ENCODE measurements around the gene HMX2. TPM values are rescaled to one million over a fixed set of nuclear protein-coding genes. Genes with fewer than 3 reads are reported as not detected.

HMX2 gene
- total and polyA plus RNA-seq, 2 experiments from 2014 or later = not detected

GRCh38 chr10:123140983-123141390 is 6.9 kb upstream of the HMX2 start:
- Histone ChIP-seq H3K9me3 (ENCODE audit: low read depth) (no peaks in the 10 kb centered on the region), H4K20me1 (ENCODE audit: insufficient read depth) (no peaks in the 10 kb centered on the region), H3K27me3 (replicated peaks; ENCODE audit: insufficient read depth) (peaks cover 95% of the 10 kb centered on the region), H3K4me3 (no peak overlapping the region), H3K9me2 (ENCODE audit: insufficient read depth) (no peaks in the 10 kb centered on the region), H3K27ac (no peak overlapping the region), H3K36me3 (ENCODE audit: low read depth) (no peaks in the 10 kb centered on the region), H3F3A (ENCODE audit: insufficient read depth) (no peaks in the 10 kb centered on the region), H3K4me2 (ENCODE audit: unreplicated experiment) (no peak overlapping the region), H3K4me1 (ENCODE audit: insufficient read depth) (no peaks in the 10 kb centered on the region), H2AFZ (no peak overlapping the region), H3K9ac (no peak overlapping the region), H3K79me2 (ENCODE audit: insufficient read depth) (no peaks in the 10 kb centered on the region)
- no peak for TF ChIP-seq EZH2phosphoT487 (IDR thresholded peaks at IDR 0.05; ENCODE audit: insufficient read depth, low read depth)
- peak; percentile 21 for TF ChIP-seq EZH2 (IDR thresholded peaks at IDR 0.05; ENCODE audit: insufficient read depth, poor library complexity, severe bottlenecking)
- 4 to 5% methylated on average over 6 of the region's 6 CpGs for WGBS, 2 experiments (ENCODE audit: low coverage in 1 of 2, low lambda C conversion rate in 2 of 2, missing lambda C conversion rate in 2 of 2)
- in situ Hi-C loops (cut with MboI) = loop anchor here (25.0 kb wide), 1 partner anchor 821 kb away; no protein-coding TSS in a partner anchor
- DNase-seq = no peak

GRCh38 chr10:123141791-123142700 is 5.9 kb upstream of the HMX2 start:
- Histone ChIP-seq H3K4me3 (no peak overlapping the region), H3K79me2 (ENCODE audit: insufficient read depth) (no peaks in the 10 kb centered on the region), H4K20me1 (ENCODE audit: insufficient read depth) (no peaks in the 10 kb centered on the region), H3K9me3 (ENCODE audit: low read depth) (no peaks in the 10 kb centered on the region), H3K9me2 (ENCODE audit: insufficient read depth) (no peaks in the 10 kb centered on the region), H2AFZ (no peak overlapping the region), H3K27me3 (replicated peaks; ENCODE audit: insufficient read depth) (peaks cover 96% of the 10 kb centered on the region), H3K27ac (no peak overlapping the region), H3K4me2 (ENCODE audit: unreplicated experiment) (no peak overlapping the region), H3K9ac (no peak overlapping the region), H3K36me3 (ENCODE audit: low read depth) (no peaks in the 10 kb centered on the region), H3F3A (ENCODE audit: insufficient read depth) (no peaks in the 10 kb centered on the region), H3K4me1 (ENCODE audit: insufficient read depth) (no peaks in the 10 kb centered on the region)
- TF ChIP-seq EZH2phosphoT487 (IDR thresholded peaks at IDR 0.05; ENCODE audit: insufficient read depth, low read depth) = no peak
- peak; percentile 43 for TF ChIP-seq EZH2 (IDR thresholded peaks at IDR 0.05; ENCODE audit: insufficient read depth, poor library complexity, severe bottlenecking)
- in situ Hi-C loops (cut with MboI) = loop anchor here (25.0 kb wide), 1 partner anchor 820 kb away; no protein-coding TSS in a partner anchor
- DNase-seq = no peak
- 9 to 13% methylated on average over 28 to 37 of the region's 38 CpGs for WGBS, 2 experiments (ENCODE audit: low coverage in 1 of 2, low lambda C conversion rate in 2 of 2, missing lambda C conversion rate in 2 of 2)

- WGBS, 2 experiments (ENCODE audit: low coverage in 1 of 2, low lambda C conversion rate in 2 of 2, missing lambda C conversion rate in 2 of 2) = 7 to 12% methylated on average over 31 to 33 of the region's 33 CpGs
- no peaks in the 10 kb centered on the region for H3K9me2 ChIP-seq (ENCODE audit: insufficient read depth)
- H3F3A ChIP-seq (ENCODE audit: insufficient read depth) = no peaks in the 10 kb centered on the region
- H3K27me3 ChIP-seq (replicated peaks; ENCODE audit: insufficient read depth) = peaks cover 100% of the 10 kb centered on the region
- H3K79me2 ChIP-seq (ENCODE audit: insufficient read depth) = no peaks in the 10 kb centered on the region
- in situ Hi-C loops (cut with MboI) = loop anchor here (25.0 kb wide), 1 partner anchor 820 kb away; no protein-coding TSS in a partner anchor
- H3K27ac ChIP-seq = no peak overlapping the region
- H2AFZ ChIP-seq = no peak overlapping the region
- no peaks in the 10 kb centered on the region for H3K9me3 ChIP-seq (ENCODE audit: low read depth)
- DNase-seq = no peak
- no peak overlapping the region for H3K9ac ChIP-seq
- H4K20me1 ChIP-seq (ENCODE audit: insufficient read depth) = no peaks in the 10 kb centered on the region
- H3K4me2 ChIP-seq (ENCODE audit: unreplicated experiment) = no peak overlapping the region
- no peak overlapping the region for H3K4me3 ChIP-seq
- H3K4me1 ChIP-seq (ENCODE audit: insufficient read depth) = no peaks in the 10 kb centered on the region
- TF ChIP-seq EZH2phosphoT487 (IDR thresholded peaks at IDR 0.05; ENCODE audit: insufficient read depth, low read depth) (0 out of 2 replicates have a peak, but pooled peaks have one; percentile 44), EZH2 (IDR thresholded peaks at IDR 0.05; ENCODE audit: insufficient read depth, poor library complexity, severe bottlenecking) (no peak)
- no peaks in the 10 kb centered on the region for H3K36me3 ChIP-seq (ENCODE audit: low read depth)
Observed at GRCh38 chr10:123142701-123143161, 5.2 kb upstream of the HMX2 start.

- H3K9me3 ChIP-seq (ENCODE audit: low read depth) = no peaks in the 10 kb centered on the region
- no peak overlapping the region for H3K4me3 ChIP-seq
- WGBS, 2 experiments (ENCODE audit: low coverage in 1 of 2, low lambda C conversion rate in 2 of 2, missing lambda C conversion rate in 2 of 2) = 8 to 13% methylated on average over 33 of the region's 33 CpGs
- no peaks in the 10 kb centered on the region for H3F3A ChIP-seq (ENCODE audit: insufficient read depth)
- no peak overlapping the region for H3K4me2 ChIP-seq (ENCODE audit: unreplicated experiment)
- H3K4me1 ChIP-seq (ENCODE audit: insufficient read depth) = no peaks in the 10 kb centered on the region
- no peak overlapping the region for H2AFZ ChIP-seq
- in situ Hi-C loops (cut with MboI) = loop anchor here (25.0 kb wide), 1 partner anchor 819 kb away; no protein-coding TSS in a partner anchor
- H3K27ac ChIP-seq = no peak overlapping the region
- H3K9ac ChIP-seq = no peak overlapping the region
- no peaks in the 10 kb centered on the region for H3K9me2 ChIP-seq (ENCODE audit: insufficient read depth)
- no peak for DNase-seq
- H4K20me1 ChIP-seq (ENCODE audit: insufficient read depth) = no peaks in the 10 kb centered on the region
- TF ChIP-seq EZH2 (IDR thresholded peaks at IDR 0.05; ENCODE audit: insufficient read depth, poor library complexity, severe bottlenecking) = peak; percentile 49
- TF ChIP-seq EZH2phosphoT487 (IDR thresholded peaks at IDR 0.05; ENCODE audit: insufficient read depth, low read depth) = no peak
- H3K27me3 ChIP-seq (replicated peaks; ENCODE audit: insufficient read depth) = peaks cover 100% of the 10 kb centered on the region
- no peaks in the 10 kb centered on the region for H3K36me3 ChIP-seq (ENCODE audit: low read depth)
- no peaks in the 10 kb centered on the region for H3K79me2 ChIP-seq (ENCODE audit: insufficient read depth)
Observed at GRCh38 chr10:123143162-123143824, 4.6 kb upstream of the HMX2 start.
